Gastroesophageal sphincter (tissue), 3 donors: Measurements from ENCODE around the gene ZBTB12.

Source experiments
- CTCF ChIP-seq, 4 experiments: fragments of 200-600 bp in 2 of 4; fragments of 450-650 bp in 2 of 4; sonication (generic) in 1 of 4; IDR thresholded peaks; one replicate each; pipeline ENCODE4 v1.5.1; 2017 to 2019; ENCODE audit warnings: antibody characterized with exemption in 4 of 4, mild to moderate bottlenecking in 2 of 4, moderate library complexity in 2 of 4
- EP300 ChIP-seq: sonication (generic); formaldehyde crosslinking; IDR thresholded peaks from one replicate; pipeline ENCODE4 v1.6.1; 2017; ENCODE audit warnings: antibody characterized with exemption, mild to moderate bottlenecking
- POLR2AphosphoS5 ChIP-seq: sonication (generic); formaldehyde crosslinking; IDR thresholded peaks from one replicate; pipeline ENCODE4 v1.6.1; 2017; ENCODE audit warnings: antibody characterized with exemption

- TF ChIP-seq EP300 = no peak
- no peak for TF ChIP-seq CTCF (IDR thresholded peaks at IDR 0.05)
- TF ChIP-seq POLR2AphosphoS5 = no peak
Observed at GRCh38 chr6:31877125-31877650, 24.7 kb downstream of the ZBTB12 start.
